ENCODE measurements around the gene MED6. TPM values are rescaled to one million over a fixed set of nuclear protein-coding genes. Genes with fewer than 3 reads are reported as not detected.

The MED6 gene
- total and polyA plus RNA-seq, 2 of the 13 experiments (the other 11 are each of a cell fraction or from before 2014, with no cell fraction given), result 44.8 to 47.8 TPM

- TF ChIP-seq SIX1 (CRISPR knock-in tag; IDR thresholded peaks at IDR 0.05; ENCODE audit: borderline replicate concordance), result 0 out of 2 replicates have a peak, but pooled peaks have one; percentile 26
- TF ChIP-seq PTBP1 (IDR thresholded peaks at IDR 0.05; ENCODE audit: low read depth, low read length, poor library complexity, severe bottlenecking), result no peak
- TF ChIP-seq NCOR1 (IDR thresholded peaks at IDR 0.05; ENCODE audit: borderline replicate concordance, low read length), result no peak
- TF ChIP-seq THAP9 (CRISPR knock-in tag; IDR thresholded peaks at IDR 0.05; ENCODE audit: borderline replicate concordance), result peak; percentile 55; the same call in 1 of the 2 replicates
- TF ChIP-seq TARDBP (CRISPR knock-in tag; IDR thresholded peaks at IDR 0.05), result peak; percentile 52; the same call in 1 of the 2 replicates
- peak; percentile 61; the same call in 1 of the 2 replicates for TF ChIP-seq DMAP1 (CRISPR knock-in tag; IDR thresholded peaks at IDR 0.05)
- TF ChIP-seq HDAC1 (CRISPR knock-in tag; IDR thresholded peaks at IDR 0.05), result peak; percentile 74; the same call in 1 of the 2 replicates
- peak; percentile 98 for TF ChIP-seq GATAD1 (CRISPR knock-in tag; IDR thresholded peaks at IDR 0.05)
- 0 out of 2 replicates have a peak, but pooled peaks have one; percentile 40 for TF ChIP-seq FOXK2 (IDR thresholded peaks at IDR 0.05)
- TF ChIP-seq ZNF143 (CRISPR knock-in tag; IDR thresholded peaks at IDR 0.05), result peak; percentile 31; the same call in 1 of the 2 replicates
- TF ChIP-seq ZZZ3 (CRISPR knock-in tag; IDR thresholded peaks at IDR 0.05; ENCODE audit: borderline replicate concordance), result peak; percentile 82; the same call in 1 of the 2 replicates
- TF ChIP-seq NR2C2 (CRISPR knock-in tag; IDR thresholded peaks at IDR 0.05; ENCODE audit: borderline replicate concordance), result peak; percentile 60
- no peak for TF ChIP-seq SMAD1 (CRISPR knock-in tag; IDR thresholded peaks at IDR 0.05; ENCODE audit: borderline replicate concordance, low read depth)
- TF ChIP-seq ATF1 (CRISPR knock-in tag; IDR thresholded peaks at IDR 0.05), result peak; percentile 98
- TF ChIP-seq SP1 (IDR thresholded peaks at IDR 0.05), result no peak
- peak; percentile 56; the same call in 1 of the 2 replicates for TF ChIP-seq SP1 (CRISPR knock-in tag; IDR thresholded peaks at IDR 0.05)
- TF ChIP-seq CREB1 (IDR thresholded peaks at IDR 0.05), result peak; percentile 92
- TF ChIP-seq CREB1 (CRISPR knock-in tag; IDR thresholded peaks at IDR 0.05), result peak; percentile 99
- TF ChIP-seq HDAC2 (CRISPR knock-in tag; IDR thresholded peaks at IDR 0.05), result peak; percentile 65
- peak; percentile 96 for TF ChIP-seq FOXK1 (CRISPR knock-in tag; IDR thresholded peaks at IDR 0.05; ENCODE audit: borderline replicate concordance, low read depth)
- no peak for TF ChIP-seq TCF12 (IDR thresholded peaks at IDR 0.05)
- no peak for TF ChIP-seq TCF12 (CRISPR knock-in tag; IDR thresholded peaks at IDR 0.05)
- 0 out of 2 replicates have a peak, but pooled peaks have one; percentile 61 for TF ChIP-seq SIN3A (IDR thresholded peaks at IDR 0.05; ENCODE audit: borderline replicate concordance, low read depth, low read length)
- 0 out of 2 replicates have a peak, but pooled peaks have one; percentile 24 for TF ChIP-seq MIXL1 (CRISPR knock-in tag; IDR thresholded peaks at IDR 0.05)
- TF ChIP-seq MYC (CRISPR knock-in tag; IDR thresholded peaks at IDR 0.05; ENCODE audit: borderline replicate concordance), result no peak; the same call in 1 of the 2 replicates
- TF ChIP-seq FOSL1 (CRISPR knock-in tag; IDR thresholded peaks at IDR 0.05; ENCODE audit: borderline replicate concordance), result no peak
- TF ChIP-seq ZNF572 (CRISPR knock-in tag; IDR thresholded peaks at IDR 0.05), result no peak
- TF ChIP-seq ZFY (CRISPR knock-in tag; IDR thresholded peaks at IDR 0.05), result 0 out of 2 replicates have a peak, but pooled peaks have one; percentile 34
- peak; percentile 99 for TF ChIP-seq KDM5A (IDR thresholded peaks at IDR 0.05; ENCODE audit: borderline replicate concordance, low read length)
- TF ChIP-seq ZBTB3 (CRISPR knock-in tag; IDR thresholded peaks at IDR 0.05; ENCODE audit: borderline replicate concordance, low read depth), result no peak
- TF ChIP-seq PHF20 (CRISPR knock-in tag; IDR thresholded peaks at IDR 0.05), result peak; percentile 97
Measured at GRCh38 chr14:70600382-70601157, at the start of gene MED6 (continued).

Measured in HepG2 (cell line).